ENCODE data around the gene SOX30.
A peak's percentile ranks its signal among the peaks of the same experiment; 100 is the strongest.
"Not testable (repeated sequence)": the region's sequence is repeated elsewhere in the genome, so short reads cannot be mapped to it uniquely, and the experiment has no call there.

Gene SOX30

GRCh38 chr5:157652377-157652692, at the start of gene SOX30:
TSS of gene SOX30 (minus strand) at chr5:157652438. CDS start at chr5:157652078, 360 bp downstream.
- no peak for DNase-seq

DNA sequence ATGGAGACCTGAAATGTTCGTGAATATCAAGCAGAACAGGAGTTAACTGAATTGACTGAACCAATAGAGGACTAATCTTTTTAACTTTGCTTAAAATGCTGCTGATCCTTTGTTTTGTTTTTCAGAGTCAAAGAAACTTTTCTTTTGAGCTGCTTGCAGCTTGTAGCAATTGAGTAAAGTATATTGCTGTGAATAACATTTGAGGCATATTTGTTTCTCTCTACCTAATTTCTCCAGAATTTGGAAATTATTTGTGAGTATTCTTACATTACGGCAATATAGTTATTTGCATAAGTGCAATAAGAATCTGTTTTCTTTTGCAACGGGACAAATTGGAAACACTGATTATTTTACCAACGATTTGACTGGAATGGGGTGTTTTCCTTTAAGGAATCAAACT, 46.4 kb upstream of the SOX30 start:
- not testable (repeated sequence) for DNase-seq

GRCh38 chr5:157696154-157696553, 43.9 kb upstream of the SOX30 start:
- DNase-seq = not testable (repeated sequence)

DNA sequence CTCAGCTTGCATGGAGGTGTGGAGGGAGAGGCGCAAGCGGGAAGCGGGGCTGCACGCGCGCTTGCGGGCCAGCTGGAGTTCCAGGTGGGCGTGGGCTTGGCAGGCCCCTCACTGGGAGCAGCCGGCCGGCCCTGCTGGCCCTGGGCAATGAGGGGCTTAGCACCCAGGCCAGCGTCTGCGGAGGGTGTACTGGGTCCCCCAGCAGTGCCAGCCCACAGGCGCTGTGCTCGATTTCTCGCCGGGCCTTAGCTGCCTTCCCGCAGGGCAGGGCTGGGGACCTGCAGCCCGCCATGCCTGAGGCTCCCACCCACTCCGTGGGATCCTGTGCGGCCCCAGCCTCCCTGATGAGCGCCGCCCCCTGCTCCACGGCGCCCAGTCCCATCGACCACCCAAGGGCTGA, 41.6 kb upstream of the SOX30 start:
- DNase-seq = not testable (repeated sequence)

DNA sequence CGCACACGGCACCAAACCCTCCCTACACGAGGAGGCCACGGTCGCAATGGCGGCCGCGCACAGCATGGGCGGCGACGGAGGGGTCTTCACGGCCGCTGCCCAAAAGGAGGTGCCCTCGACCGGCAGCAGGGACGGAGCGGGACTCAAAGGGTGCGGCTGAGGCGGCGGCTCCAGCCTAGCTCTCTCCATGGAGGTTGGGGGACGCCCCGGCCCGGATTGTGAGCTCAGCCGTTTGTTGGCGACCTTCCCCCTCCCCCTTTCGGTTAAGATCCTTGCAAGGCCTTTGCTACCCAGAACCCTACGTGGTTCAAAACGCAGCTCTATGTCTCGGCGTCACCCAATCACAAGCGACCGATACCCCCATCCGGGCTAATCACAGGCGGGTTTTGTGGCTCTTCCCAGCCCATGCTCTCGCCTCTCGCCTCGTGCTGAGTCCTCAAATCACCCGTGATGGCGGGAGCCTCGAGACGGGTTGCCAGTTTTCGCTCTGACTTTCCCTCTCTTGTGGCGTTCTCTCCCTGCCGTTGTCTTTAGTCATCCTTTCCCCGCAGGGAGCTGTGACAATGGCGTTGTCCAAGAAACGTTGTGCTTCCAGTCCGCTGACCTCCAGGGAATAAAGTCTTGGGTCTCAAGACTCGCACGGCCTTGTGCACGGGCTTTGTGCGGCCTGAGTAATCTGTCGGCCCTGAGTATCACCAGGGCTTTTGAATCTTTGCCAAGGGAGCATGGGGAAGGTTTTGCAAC, 38.6 kb upstream of the SOX30 start:
- no peak for DNase-seq

DNA sequence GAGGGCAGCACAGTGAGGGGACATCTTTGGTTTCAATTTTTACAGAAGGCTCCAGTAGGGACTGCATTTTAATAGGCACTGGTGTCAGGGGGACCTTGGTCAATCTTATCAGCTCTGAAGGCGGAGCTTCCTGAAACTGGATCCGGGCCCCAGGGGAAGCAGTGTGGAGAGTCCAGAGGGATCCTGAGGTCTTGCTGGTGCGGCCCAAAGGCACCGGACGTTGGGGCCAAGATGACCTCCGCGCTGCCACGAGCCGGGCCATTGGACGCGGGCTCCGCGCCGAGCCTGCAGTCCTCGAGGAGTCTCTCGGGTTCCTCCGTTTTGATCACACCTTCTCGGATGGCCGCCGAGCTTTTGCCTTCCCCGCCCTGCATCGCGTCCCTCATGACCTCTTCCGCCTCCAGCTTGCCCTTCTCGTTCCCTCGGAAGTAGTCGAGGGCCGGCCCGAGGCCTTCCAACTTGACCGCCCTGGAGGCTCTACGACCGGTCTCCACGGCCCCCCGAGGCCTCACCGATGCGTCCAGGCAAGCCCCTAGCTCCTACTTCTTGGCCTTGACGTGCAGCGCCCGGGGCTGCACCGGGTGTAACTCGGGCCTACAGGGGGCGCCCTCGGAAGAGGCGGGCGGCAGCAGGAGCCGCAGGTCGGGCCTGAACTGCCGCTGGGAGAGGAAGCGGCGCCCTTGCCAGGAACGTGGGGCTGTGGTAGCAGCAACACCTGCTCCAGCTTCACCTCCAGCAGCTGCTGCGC, 37.9 kb upstream of the SOX30 start:
- DNase-seq = no peak

DNA sequence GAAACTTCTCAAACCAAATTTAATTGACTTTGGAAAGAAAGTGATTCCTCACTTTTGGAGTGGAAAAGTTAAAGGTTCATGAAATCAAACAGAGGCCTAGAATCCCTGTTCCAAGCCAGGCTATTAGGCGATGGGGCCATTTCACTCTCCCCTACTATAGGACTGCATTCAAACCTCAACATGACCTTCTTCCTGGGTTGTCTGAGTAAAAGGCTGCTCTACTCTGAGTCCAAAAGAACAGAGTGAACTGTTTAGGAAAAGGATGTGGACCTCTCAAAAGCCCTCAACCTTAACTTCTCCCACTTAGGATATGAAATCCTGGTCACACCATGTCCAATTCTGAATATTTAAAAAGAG, 34.9 kb upstream of the SOX30 start:
- DNase-seq = no peak

DNA sequence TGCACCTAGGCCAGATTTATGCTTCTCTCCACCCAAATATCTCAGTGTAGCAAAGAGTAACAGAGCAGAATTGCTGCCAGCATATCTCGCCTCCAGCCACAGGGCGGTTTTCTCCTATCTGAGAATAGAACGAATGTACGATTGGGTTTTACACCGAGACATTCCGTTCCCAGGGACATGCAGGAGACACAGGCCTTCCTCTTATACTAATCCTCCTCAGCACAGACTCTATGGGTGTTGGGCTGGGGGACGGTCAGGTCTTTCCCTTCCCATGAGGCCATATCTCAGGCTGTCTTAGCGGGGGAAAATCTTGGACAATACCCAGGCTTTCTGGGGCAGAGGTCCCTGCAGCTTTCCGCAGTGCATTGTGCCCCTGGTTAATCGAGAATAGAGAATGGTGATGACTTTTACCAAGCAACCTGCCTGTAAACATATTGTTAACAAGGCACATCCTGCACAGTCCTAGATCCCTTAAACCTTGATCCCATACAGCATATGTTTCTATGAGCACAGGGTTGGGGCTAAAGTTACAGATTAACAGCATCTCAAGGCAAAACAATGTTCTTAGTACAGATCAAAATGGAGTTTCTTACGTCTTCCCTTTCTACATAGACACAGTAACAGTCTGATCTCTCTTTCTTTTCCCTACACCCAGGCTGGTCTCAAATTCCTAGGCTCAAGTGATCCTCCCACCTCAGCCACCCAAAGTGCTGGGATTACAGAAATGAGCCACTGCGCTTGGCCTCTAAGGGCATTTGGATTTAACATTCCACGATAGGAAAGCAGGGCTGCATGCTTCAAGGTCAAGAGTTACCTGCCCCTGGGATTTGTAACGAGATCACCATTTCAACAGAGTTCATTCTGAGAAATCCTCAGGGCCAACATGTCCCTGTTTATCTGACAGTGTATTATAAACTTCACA, 34.3 kb upstream of the SOX30 start:
- DNase-seq = not testable (repeated sequence)

- DNase-seq = no peak
Observed at GRCh38 chr5:157682257-157682656, 30.0 kb upstream of the SOX30 start.

- DNase-seq = no peak
Observed at GRCh38 chr5:157681048-157681447, 28.8 kb upstream of the SOX30 start.

DNA sequence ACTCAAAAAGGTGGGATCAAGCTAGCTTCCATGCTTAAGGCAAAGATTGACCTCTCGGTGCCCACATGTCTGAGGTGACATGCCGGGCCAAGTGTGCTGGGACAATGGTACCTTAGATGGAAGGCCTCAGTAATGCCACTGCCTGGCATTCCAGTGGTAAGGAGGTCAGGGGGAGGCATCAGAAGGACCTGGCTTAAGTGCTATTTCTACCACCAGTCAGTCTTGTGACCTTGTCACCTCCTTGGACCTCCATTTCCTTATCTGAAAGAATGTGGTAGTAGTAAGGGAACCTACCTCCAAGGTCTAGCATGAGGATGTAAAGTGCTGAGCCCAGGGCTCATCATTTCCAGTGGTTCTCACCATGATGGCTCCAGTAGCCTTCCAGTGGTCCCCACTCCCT, 28.0 kb upstream of the SOX30 start:
- no peak for DNase-seq

GRCh38 chr5:157679801-157680200, 27.6 kb upstream of the SOX30 start:
- DNase-seq = no peak

- DNase-seq = no peak
Observed at GRCh38 chr5:157677931-157678330, 25.7 kb upstream of the SOX30 start.

GRCh38 chr5:157674351-157674750, 22.1 kb upstream of the SOX30 start:
- DNase-seq = not testable (repeated sequence)

DNA sequence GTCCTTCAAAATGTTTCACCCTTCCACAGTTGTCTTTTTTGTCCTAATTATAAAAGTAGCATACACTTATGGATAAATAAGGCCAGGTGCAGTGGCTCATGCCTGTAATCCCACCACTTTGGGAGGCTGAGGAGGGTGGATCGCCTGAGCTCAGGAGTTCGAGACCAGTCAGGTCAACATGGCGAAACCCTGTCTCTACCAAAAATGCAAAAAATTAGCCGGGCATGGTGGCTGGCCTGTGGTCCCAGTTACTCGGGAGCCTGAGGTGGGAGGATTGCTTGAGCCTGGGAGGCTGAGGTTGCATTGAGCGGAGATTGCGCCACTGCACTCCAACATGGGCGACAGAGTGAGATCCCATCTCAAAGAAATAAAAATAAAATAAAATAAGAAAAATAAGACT, 20.7 kb upstream of the SOX30 start:
- DNase-seq = no peak

DNA sequence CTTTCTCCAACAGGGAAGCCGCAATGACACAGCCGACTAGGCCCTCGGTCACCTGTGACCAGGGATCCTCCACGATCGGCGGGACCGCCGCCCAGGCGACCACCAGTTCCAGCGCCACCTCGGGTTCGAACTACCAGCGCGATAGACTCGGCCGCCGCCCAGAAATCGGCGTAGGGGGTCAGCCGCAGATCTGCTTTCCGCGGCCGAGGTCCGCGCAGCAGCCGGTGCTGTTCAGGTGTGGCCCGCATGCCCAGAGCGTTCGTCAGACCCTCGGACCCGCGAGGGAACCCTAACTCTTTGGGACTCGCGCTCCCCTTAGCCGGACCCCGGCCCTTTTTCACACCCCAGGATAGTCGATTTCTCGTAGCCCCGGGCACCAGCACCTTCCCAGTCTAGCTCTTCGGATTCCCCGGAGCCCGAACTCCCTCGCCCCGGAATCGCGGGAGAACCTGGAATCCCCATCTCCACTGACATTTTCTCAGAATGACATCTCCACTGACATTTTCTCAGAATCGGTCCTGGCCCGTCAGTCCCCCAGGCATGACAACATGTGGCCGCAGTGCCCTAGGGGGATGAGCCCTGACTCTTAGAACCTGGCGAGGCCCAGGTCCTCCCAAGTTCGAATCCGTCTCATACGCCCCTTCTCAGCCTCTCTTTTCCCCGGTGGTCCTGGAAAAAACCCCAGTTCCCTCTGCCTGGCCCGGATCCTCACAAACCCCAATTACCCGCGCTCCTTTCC, 19.5 kb upstream of the SOX30 start:
- no peak for DNase-seq

GRCh38 chr5:157670662-157671591, 18.7 kb upstream of the SOX30 start, which contains the start of gene C5orf52:
TSS of gene C5orf52 (plus strand) at chr5:157671533. CDS start at chr5:157671615, 82 bp downstream.
- DNase-seq = peak in 1 of 2 experiments; percentile 3

GRCh38 chr5:157669701-157670097, 17.5 kb upstream of the SOX30 start:
- no peak for DNase-seq

GRCh38 chr5:157668356-157668755, 16.1 kb upstream of the SOX30 start:
- no peak for DNase-seq

DNA sequence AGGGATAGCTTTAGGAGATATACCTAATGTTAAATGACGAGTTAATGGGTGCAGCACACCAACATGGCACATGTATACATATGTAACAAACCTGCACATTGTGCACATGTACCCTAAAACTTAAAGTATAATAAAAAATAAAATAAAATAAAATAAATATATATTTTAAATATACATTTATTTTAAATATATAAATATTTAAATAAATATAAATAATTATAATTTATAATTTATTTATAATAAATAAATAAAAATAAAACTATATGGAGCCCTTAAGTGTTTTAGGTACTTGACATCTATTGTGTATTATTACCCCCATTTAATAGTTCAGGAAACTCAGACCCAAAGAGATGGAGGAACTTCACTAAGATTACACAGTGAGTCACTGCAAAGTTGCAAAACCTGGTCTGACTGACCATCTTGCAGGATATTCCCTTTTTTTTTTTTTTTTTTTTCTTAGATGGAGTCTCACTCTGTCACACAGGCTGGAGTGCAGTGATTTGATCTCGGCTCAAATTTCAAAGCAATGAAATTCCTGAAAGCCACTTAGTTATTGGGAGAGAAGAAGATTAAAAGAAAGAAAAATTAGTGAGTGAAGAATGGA, 13.3 kb upstream of the SOX30 start:
- DNase-seq = no peak
